ENCODE data around the gene STAC.
"Not testable (repeated sequence)": the region's sequence is repeated elsewhere in the genome, so short reads cannot be mapped to it uniquely, and the experiment has no call there.

The STAC gene

DNA sequence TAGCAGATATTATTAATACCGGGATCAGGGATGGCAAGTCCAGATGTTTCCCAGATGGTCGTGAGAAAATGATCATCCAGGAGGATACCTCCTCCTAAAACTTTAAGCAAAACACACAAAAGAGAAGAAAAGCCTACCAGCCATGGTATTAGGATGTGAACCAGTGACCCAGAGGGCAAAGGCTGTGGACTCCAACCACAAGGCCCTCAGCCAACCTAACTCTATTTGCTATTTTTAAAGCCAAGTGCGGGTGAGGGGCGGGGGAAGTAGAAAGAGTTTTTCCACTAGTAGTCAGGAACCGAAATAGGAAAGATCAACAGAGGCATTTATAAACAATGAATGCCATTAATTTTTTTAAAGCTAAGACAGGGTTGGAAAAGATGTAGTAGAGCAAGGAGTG is 77.4 kb downstream of the STAC start:
- in situ Hi-C loops (cut with MboI; ENCODE audit: low pct_unique_long_range_greater_than_20kb, low sequenced_read_pairs, unreplicated experiment) = no loop called here
- TF ChIP-seq, protein P1, sequence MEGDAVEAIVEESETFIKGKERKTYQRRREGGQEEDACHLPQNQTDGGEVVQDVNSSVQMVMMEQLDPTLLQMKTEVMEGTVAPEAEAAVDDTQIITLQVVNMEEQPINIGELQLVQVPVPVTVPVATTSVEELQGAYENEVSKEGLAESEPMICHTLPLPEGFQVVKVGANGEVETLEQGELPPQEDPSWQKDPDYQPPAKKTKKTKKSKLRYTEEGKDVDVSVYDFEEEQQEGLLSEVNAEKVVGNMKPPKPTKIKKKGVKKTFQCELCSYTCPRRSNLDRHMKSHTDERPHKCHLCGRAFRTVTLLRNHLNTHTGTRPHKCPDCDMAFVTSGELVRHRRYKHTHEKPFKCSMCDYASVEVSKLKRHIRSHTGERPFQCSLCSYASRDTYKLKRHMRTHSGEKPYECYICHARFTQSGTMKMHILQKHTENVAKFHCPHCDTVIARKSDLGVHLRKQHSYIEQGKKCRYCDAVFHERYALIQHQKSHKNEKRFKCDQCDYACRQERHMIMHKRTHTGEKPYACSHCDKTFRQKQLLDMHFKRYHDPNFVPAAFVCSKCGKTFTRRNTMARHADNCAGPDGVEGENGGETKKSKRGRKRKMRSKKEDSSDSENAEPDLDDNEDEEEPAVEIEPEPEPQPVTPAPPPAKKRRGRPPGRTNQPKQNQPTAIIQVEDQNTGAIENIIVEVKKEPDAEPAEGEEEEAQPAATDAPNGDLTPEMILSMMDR (IDR thresholded peaks at IDR 0.05; ENCODE audit: extremely low read depth, insufficient read depth, missing control alignments) = no peak

DNA sequence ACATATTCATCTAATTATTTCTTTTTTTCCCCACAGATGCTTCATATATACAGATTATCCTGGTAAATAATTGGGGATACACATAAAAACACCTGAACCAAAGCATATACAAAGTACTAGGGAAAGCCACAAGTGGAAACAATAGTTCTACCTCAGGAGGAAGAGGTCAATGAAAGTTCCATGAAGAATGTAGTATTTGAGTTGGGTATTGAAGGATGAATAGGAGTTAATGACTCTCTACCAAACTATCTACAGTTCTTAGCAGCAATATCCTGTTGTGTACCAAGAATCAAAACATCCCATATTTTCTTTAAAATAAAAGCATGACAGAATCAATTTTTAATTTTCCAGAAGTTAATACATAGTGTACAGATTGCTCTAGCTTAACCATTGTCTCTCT is 78.9 kb downstream of the STAC start:
- in situ Hi-C loops (cut with MboI; ENCODE audit: low pct_unique_long_range_greater_than_20kb, low sequenced_read_pairs, unreplicated experiment) = no loop called here
- no peak for DNase-seq (ENCODE audit: low spot score)

More for the DNA sequence above, 77.4 kb downstream of the STAC start:
- no peak for DNase-seq (ENCODE audit: low spot score)

DNA sequence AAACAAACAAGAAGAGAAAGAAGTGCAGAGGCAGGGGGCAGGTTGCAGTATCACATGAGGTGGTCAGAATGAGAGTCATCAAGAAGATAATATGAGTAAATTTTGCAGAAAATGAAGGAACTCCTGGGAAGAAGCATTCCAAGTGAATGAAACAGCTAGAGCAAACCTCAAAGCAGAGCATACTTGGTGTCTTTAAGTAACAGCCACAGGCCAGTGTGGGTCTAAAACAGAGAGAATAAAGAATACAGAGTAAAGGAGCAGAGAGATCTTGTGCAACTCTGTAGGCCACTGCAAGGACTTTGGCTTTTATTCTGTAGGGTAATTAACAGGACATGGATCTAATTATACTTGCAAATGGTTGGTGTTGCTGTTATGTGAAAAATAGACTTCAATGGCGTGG is 81.3 kb downstream of the STAC start:
- DNase-seq (ENCODE audit: low spot score) = no peak
- in situ Hi-C loops (cut with MboI; ENCODE audit: low pct_unique_long_range_greater_than_20kb, low sequenced_read_pairs, unreplicated experiment) = no loop called here
- TF ChIP-seq, protein P1 (IDR thresholded peaks at IDR 0.05; ENCODE audit: extremely low read depth, insufficient read depth, missing control alignments) = no peak

More for the DNA sequence above, 78.9 kb downstream of the STAC start:
- TF ChIP-seq, protein P1 (IDR thresholded peaks at IDR 0.05; ENCODE audit: extremely low read depth, insufficient read depth, missing control alignments) = no peak

DNA sequence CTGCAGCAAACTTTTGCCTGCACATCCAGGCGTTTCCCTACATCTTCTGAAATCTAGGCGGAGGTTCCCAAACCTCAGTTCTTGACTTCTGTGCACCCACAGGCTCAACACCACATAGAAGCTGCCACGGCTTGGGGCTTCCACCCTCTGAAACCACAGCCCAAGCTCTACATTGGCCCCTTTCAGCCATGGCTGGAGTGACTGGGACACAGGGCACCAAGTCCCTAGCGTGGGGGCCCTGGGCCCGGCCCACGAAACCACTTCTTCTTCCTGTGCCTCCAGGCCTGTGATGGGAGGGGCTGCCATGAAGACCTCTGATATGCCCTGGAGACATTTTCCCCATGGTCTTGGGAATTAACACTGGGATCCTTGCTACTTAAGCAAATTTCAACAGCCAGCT is 91.7 kb downstream of the STAC start:
- DNase-seq (ENCODE audit: low spot score); in situ Hi-C loops (cut with MboI; ENCODE audit: low pct_unique_long_range_greater_than_20kb, low sequenced_read_pairs, unreplicated experiment): not testable (repeated sequence)

DNA sequence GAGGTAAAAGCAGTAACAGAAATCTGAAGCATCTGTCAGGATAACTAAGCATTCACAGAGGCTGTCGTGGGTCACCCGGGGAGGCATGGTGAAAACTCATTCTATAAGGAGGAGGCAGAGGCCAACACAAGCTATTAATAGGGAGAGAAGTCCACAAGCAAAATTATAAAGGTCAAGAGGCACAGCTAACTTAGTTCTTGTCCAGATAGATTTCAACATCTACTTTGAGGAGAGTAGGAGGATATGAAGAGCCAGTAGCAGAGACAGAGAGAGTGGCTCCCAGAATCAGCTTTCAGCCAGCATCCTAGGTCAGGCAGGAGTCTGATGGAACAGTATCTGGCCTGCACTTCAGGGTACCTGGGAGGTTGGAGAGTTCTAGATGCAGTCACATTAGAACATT is 95.3 kb downstream of the STAC start:
- in situ Hi-C loops (cut with MboI; ENCODE audit: low pct_unique_long_range_greater_than_20kb, low sequenced_read_pairs, unreplicated experiment) = no loop called here
- no peak for DNase-seq (ENCODE audit: low spot score)
- TF ChIP-seq, protein P1 (IDR thresholded peaks at IDR 0.05; ENCODE audit: extremely low read depth, insufficient read depth, missing control alignments) = no peak

DNA sequence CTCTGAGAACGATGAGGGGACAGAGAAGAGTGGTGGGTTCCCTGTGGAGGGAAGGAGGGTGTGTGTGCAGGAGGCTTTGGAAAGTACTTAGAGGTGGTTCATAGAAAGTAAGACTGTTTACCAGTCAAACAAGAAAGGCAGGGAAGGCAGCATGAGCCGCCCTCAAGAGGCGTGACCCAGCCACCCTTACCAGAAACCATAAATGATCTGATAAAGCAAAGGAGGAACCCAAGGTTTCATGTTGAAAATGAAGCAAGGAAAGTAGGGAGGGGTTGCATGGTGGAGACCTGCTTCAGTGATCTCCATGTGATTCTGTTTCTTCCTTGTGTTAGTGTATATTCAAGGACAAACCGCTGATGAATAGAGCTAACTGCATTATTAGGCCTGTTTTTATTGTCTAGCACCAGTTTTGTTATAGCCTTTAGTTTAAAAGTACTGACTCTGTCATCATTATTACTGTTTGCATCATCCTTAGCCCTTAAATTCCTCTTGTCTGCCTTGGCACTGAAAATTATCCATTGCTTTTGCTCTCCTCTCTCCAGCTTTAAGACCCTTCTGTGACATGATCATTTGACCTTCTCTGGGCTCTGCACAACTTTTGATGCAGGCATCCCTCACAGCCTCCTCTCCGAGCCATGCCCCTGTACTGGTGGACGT is 96.1 kb downstream of the STAC start:
- no peak for DNase-seq (ENCODE audit: low spot score)
- TF ChIP-seq, protein P1 (IDR thresholded peaks at IDR 0.05; ENCODE audit: extremely low read depth, insufficient read depth, missing control alignments) = no peak
- in situ Hi-C loops (cut with MboI; ENCODE audit: low pct_unique_long_range_greater_than_20kb, low sequenced_read_pairs, unreplicated experiment) = no loop called here

DNA sequence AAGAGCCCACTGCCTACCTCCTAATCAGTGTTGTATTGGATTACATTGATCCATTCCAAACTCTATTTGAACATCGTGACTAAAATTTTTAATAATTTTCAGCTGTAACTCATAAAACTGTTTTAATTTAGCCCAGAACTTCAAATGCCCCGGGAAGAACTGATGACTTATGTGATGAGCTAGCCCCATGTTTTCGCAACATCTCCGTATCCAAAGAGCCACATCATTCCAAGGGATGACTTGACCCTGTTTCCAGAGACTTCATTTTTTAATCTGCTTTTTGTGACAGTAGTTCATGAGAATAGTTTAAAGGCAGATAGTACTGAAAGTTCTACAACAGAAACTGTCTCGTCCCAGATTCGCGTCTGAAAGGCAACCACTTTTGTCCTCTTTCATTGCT is 97.4 kb downstream of the STAC start:
- in situ Hi-C loops (cut with MboI; ENCODE audit: low pct_unique_long_range_greater_than_20kb, low sequenced_read_pairs, unreplicated experiment) = no loop called here
- TF ChIP-seq, protein P1 (IDR thresholded peaks at IDR 0.05; ENCODE audit: extremely low read depth, insufficient read depth, missing control alignments) = no peak
- no peak for DNase-seq (ENCODE audit: low spot score)

Measured in GM13977 (cell line).